Measurements from ENCODE around the gene ASGR1.

- no peak for TF ChIP-seq POLR2AphosphoS5 (IDR thresholded peaks at IDR 0.05; ENCODE audit: low read depth, low read length)
- no peak for TF ChIP-seq CTCF (IDR thresholded peaks at IDR 0.05)
- TF ChIP-seq SIN3A (IDR thresholded peaks at IDR 0.05; ENCODE audit: borderline replicate concordance, insufficient read depth, low read depth, low read length): no peak
- TF ChIP-seq REST (IDR thresholded peaks at IDR 0.05; ENCODE audit: insufficient read depth in 1 of 2, low read depth in 2 of 2, low read length in 1 of 2): no peak
- no peak for TF ChIP-seq TCF7L2 (IDR thresholded peaks at IDR 0.05; ENCODE audit: low read depth, low read length)
These were observed 7.1 kb upstream of the ASGR1 start for GRCh38 chr17:7186241-7186640.
